GM21367 (cell line): ENCODE data around the gene CHKA.
A peak's percentile ranks its signal among the peaks of the same experiment; 100 is the strongest.

Experiments
- ATAC-seq: cut with Tn5 transposase; IDR thresholded peaks from one replicate; pipeline ENCODE4 v1.9.1; 2021; ENCODE audit not compliant: unreplicated experiment

Gene CHKA

GRCh38 chr11:68121067-68121899 is at the start of gene CHKA:
Gene CHKA, minus strand, starts transcription at chr11:68121388. Its CDS starts 211 bp downstream, at chr11:68121177.
- ATAC-seq, result peak; percentile 67

- ATAC-seq, result no peak
Measured at GRCh38 chr11:68169442-68169841, 48.3 kb upstream of the CHKA start.

- no peak for ATAC-seq
Measured at GRCh38 chr11:68168694-68169093, 47.5 kb upstream of the CHKA start.

- no peak for ATAC-seq
Measured at GRCh38 chr11:68167474-68167873, 46.3 kb upstream of the CHKA start.

- no peak for ATAC-seq
Measured at GRCh38 chr11:68166969-68167368, 45.8 kb upstream of the CHKA start.

GRCh38 chr11:68165601-68166000 is 44.4 kb upstream of the CHKA start:
- no peak for ATAC-seq

- ATAC-seq, result no peak
Measured at GRCh38 chr11:68164437-68164836, 43.2 kb upstream of the CHKA start.

- no peak for ATAC-seq
Measured at GRCh38 chr11:68163691-68164090, 42.5 kb upstream of the CHKA start.

GRCh38 chr11:68160100-68160695 is 39.0 kb upstream of the CHKA start:
- ATAC-seq, result no peak

GRCh38 chr11:68159665-68160064 is 38.5 kb upstream of the CHKA start:
- ATAC-seq, result no peak

- no peak for ATAC-seq
Measured at GRCh38 chr11:68159161-68159560, 38.0 kb upstream of the CHKA start.

- ATAC-seq, result no peak
Measured at GRCh38 chr11:68158580-68158979, 37.4 kb upstream of the CHKA start.

- no peak for ATAC-seq
Measured at GRCh38 chr11:68153742-68154141, 32.6 kb upstream of the CHKA start.

GRCh38 chr11:68150037-68150436 is 28.8 kb upstream of the CHKA start:
- ATAC-seq, result no peak

GRCh38 chr11:68149417-68149816 is 28.2 kb upstream of the CHKA start:
- ATAC-seq, result no peak

- no peak for ATAC-seq
Measured at GRCh38 chr11:68148879-68149278, 27.7 kb upstream of the CHKA start.

- no peak for ATAC-seq
Measured at GRCh38 chr11:68148071-68148805, 27.1 kb upstream of the CHKA start.

GRCh38 chr11:68146704-68147474 is 25.7 kb upstream of the CHKA start:
- ATAC-seq, result no peak

- ATAC-seq, result no peak
Measured at GRCh38 chr11:68146010-68146540, 24.9 kb upstream of the CHKA start.

GRCh38 chr11:68145120-68145866 is 24.1 kb upstream of the CHKA start:
- ATAC-seq, result no peak
